Neural cell (in vitro differentiated cells): ENCODE measurements around the gene CADPS2.

Experiments used
- EZH2 ChIP-seq: fragments of 200-600, 300-800 bp; shearing (Covaris generic), sonication (generic); IDR thresholded peaks from 2 replicates; pipeline ENCODE4 v1.6.1; 2014; ENCODE audit warnings: antibody characterized with exemption, low read length, borderline replicate concordance, mild to moderate bottlenecking; ENCODE audit not compliant: insufficient read depth, poor library complexity, severe bottlenecking
- TF ChIP-seq, protein P1 (sequence below): fragments of 450-650 bp; IDR thresholded peaks from 2 replicates; pipeline ENCODE4 v1.5.1; 2014; ENCODE audit warnings: antibody characterized with exemption, mild to moderate bottlenecking, moderate library complexity; ENCODE audit not compliant: poor library complexity, severe bottlenecking

DNA sequence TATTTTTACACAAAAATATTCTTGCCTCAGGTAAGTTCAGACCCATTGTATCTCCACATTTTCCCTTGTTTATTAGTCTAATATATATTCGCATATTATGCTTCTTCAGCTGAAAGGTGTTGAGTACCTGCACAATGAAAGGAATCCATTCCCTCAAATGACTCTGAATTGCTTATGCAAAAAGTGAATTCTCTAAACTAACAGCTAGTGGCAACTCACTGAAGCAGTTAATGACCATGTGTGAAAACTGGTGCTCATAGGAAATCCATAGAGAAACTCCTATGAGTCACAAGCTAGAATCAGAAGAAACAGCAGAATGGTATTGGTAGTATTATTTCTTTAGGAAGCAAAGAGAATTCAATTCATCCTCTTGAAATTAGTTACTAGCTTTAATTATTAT, 150.1 kb downstream of the CADPS2 start:
- TF ChIP-seq, protein P1, sequence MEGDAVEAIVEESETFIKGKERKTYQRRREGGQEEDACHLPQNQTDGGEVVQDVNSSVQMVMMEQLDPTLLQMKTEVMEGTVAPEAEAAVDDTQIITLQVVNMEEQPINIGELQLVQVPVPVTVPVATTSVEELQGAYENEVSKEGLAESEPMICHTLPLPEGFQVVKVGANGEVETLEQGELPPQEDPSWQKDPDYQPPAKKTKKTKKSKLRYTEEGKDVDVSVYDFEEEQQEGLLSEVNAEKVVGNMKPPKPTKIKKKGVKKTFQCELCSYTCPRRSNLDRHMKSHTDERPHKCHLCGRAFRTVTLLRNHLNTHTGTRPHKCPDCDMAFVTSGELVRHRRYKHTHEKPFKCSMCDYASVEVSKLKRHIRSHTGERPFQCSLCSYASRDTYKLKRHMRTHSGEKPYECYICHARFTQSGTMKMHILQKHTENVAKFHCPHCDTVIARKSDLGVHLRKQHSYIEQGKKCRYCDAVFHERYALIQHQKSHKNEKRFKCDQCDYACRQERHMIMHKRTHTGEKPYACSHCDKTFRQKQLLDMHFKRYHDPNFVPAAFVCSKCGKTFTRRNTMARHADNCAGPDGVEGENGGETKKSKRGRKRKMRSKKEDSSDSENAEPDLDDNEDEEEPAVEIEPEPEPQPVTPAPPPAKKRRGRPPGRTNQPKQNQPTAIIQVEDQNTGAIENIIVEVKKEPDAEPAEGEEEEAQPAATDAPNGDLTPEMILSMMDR: no peak
- TF ChIP-seq EZH2: no peak
